GM12878 (cell line): ENCODE data around the gene TOP3A. TPM values are rescaled to one million over a fixed set of nuclear protein-coding genes. Genes with fewer than 3 reads are reported as not detected.

Source experiments
- HDAC6 ChIP-seq: fragments of 200-600 bp; sonication (generic); IDR thresholded peaks from one replicate; pipeline ENCODE4 v1.8.0; 2017; ENCODE audit warnings: antibody characterized with exemption; ENCODE audit not compliant: unreplicated experiment
- MLLT1 ChIP-seq: fragments of 450-650 bp; IDR thresholded peaks from 2 replicates; pipeline ENCODE4 v1.6.1; 2016; ENCODE audit warnings: mild to moderate bottlenecking
- NFXL1 ChIP-seq: fragments of 450-650 bp; IDR thresholded peaks from 2 replicates; pipeline ENCODE4 v1.6.1; 2017; ENCODE audit warnings: antibody characterized with exemption, mild to moderate bottlenecking, borderline replicate concordance
- NFYA ChIP-seq: IDR thresholded peaks from 2 replicates; pipeline ENCODE4 v1.6.1; 2011; ENCODE audit warnings: low read depth, mild to moderate bottlenecking, low read length, improper control_type of control experiment, borderline replicate concordance
- NFYB ChIP-seq: IDR thresholded peaks from 2 replicates; pipeline ENCODE4 v1.6.1; 2011; ENCODE audit warnings: low read depth, mild to moderate bottlenecking, low read length, improper control_type of control experiment, moderate library complexity; ENCODE audit not compliant: insufficient read depth
- NKRF ChIP-seq: fragments of 450-650 bp; conservative IDR thresholded peaks from 2 replicates; pipeline ENCODE4 v1.6.1; 2017; ENCODE audit warnings: mild to moderate bottlenecking, moderate library complexity
- PRDM15 ChIP-seq: fragments of 450-650 bp; formaldehyde crosslinking; IDR thresholded peaks from 2 replicates; pipeline ENCODE4 v1.4.0; 2020; ENCODE audit warnings: mild to moderate bottlenecking, moderate library complexity
- RAD21 ChIP-seq: IDR thresholded peaks from 2 replicates; pipeline ENCODE4 v1.6.1; 2011; ENCODE audit warnings: mild to moderate bottlenecking, low read depth, low read length, moderate library complexity; ENCODE audit not compliant: insufficient read depth
- RBBP5 ChIP-seq: fragments of 200-600 bp; sonication (generic); conservative IDR thresholded peaks from 2 replicates; pipeline ENCODE4 v1.6.1; 2016
- SKIL ChIP-seq: fragments of 450-650 bp; IDR thresholded peaks from 2 replicates; pipeline ENCODE4 v1.6.1; 2017; ENCODE audit warnings: mild to moderate bottlenecking, low read depth, inconsistent platforms; ENCODE audit not compliant: poor library complexity, severe bottlenecking
- SMAD1 ChIP-seq: fragments of 450-650 bp; IDR thresholded peaks from 2 replicates; pipeline ENCODE4 v1.6.1; 2018; ENCODE audit warnings: mild to moderate bottlenecking, low read depth; ENCODE audit not compliant: partially characterized antibody
- SREBF2 ChIP-seq: IDR thresholded peaks from 2 replicates; pipeline ENCODE4 v1.6.1; 2012; ENCODE audit warnings: mild to moderate bottlenecking, low read length
- STAT1 ChIP-seq: fragments of 450-650 bp; conservative IDR thresholded peaks from 2 replicates; pipeline ENCODE4 v1.6.1; 2014; ENCODE audit warnings: antibody characterized with exemption, mild to moderate bottlenecking
- TCF12 ChIP-seq: IDR thresholded peaks from 2 replicates; pipeline ENCODE4 v1.6.1; 2011; ENCODE audit warnings: low read depth, mild to moderate bottlenecking, low read length
- TCF3 ChIP-seq: IDR thresholded peaks from 2 replicates; pipeline ENCODE4 v1.6.1; 2012; ENCODE audit warnings: low read depth, mild to moderate bottlenecking, low read length, borderline replicate concordance; ENCODE audit not compliant: insufficient read depth
- ZBTB33 ChIP-seq: fragments of 450-650 bp; IDR thresholded peaks from 2 replicates; pipeline ENCODE4 v1.6.1; 2017; ENCODE audit warnings: mild to moderate bottlenecking
- polyA plus RNA-seq, 11 experiments: library from polyadenylated mRNA; depleted of rRNA in 4 of 11; unstranded in 6 of 11; stranded (reverse) in 5 of 11; fragments of >200 nt; fragmentation: Nextera tagmentation in 4 of 11; fragmentation: Illumina TruSeq in 1 of 11; extraction: Ambion mirVana in 4 of 11; extraction: Trizol in 1 of 11; gene quantifications; 1 replicate in 1 of 11; 2 replicates in 10 of 11; pipeline versions ENCODE4 v1.2.1 to v1.2.3, GENCODE V29; 2011 to 2016; ENCODE audit warnings: inconsistent platforms in 2 of 11, missing spikeins in 2 of 11, low read depth in 1 of 11
- total RNA-seq, 4 experiments: library from RNA; depleted of rRNA in 3 of 4; stranded (reverse); fragments of >200 nt in 3 of 4; fragmentation: Illumina TruSeq in 1 of 4; extraction: Trizol in 1 of 4; gene quantifications; 2 replicates each; pipeline versions ENCODE4 v1.2.1 to v1.2.3, GENCODE V29; 2013 to 2021

TOP3A gene
- total and polyA plus RNA-seq, 10 of the 15 experiments (the other 5 are each of a cell fraction or from before 2014, with no cell fraction given), result 4.2 to 51.9 (median 31.8) TPM

GRCh38 chr17:18260332-18261145 is 54.3 kb downstream of the TOP3A start, which contains the start of gene MIEF2 (continued):
- peak; percentile 38; the same call in 1 of the 2 replicates for TF ChIP-seq NKRF
- TF ChIP-seq NFYA, result peak; percentile 18; the same call in 1 of the 2 replicates
- TF ChIP-seq PRDM15, result no peak
- TF ChIP-seq TCF3, result 0 out of 2 replicates have a peak, but pooled peaks have one; percentile 19
- TF ChIP-seq MLLT1, result peak; percentile 95; the same call in 1 of the 2 replicates
- TF ChIP-seq NFYB, result peak; percentile 90
- no peak for TF ChIP-seq RBBP5
- no peak for TF ChIP-seq STAT1
- TF ChIP-seq ZBTB33, result no peak
- TF ChIP-seq HDAC6, result no peak
- TF ChIP-seq RAD21, result no peak
- TF ChIP-seq SMAD1, result no peak
- TF ChIP-seq SKIL, result no peak
- no peak for TF ChIP-seq TCF12
- no peak for TF ChIP-seq SREBF2
- TF ChIP-seq NFXL1, result no peak
